MM.1S (cell line): ENCODE results near the gene MYO1B.

Experiments
- DNase-seq: peaks from one replicate; pipeline ENCODE4 v3.0.0-alpha.2; 2015
- H2AFZ ChIP-seq: fragments of 300-600 bp; sonication (generic); 2 replicates; pipeline ENCODE4 v1.6.0; 2016; ENCODE audit warnings: antibody characterized with exemption, low read length
- H3F3A ChIP-seq: fragments of 300-600 bp; sonication (generic); 2 replicates; pipeline ENCODE4 v1.6.1; 2016; ENCODE audit warnings: mild to moderate bottlenecking, antibody characterized with exemption, low read length, moderate library complexity, mixed read lengths; ENCODE audit not compliant: insufficient read depth
- H3K27ac ChIP-seq: fragments of 300-600 bp; sonication (generic); 2 replicates; pipeline ENCODE4 v1.5.1; 2016; ENCODE audit warnings: mild to moderate bottlenecking, low read length
- H3K27me3 ChIP-seq: fragments of 300-600 bp; sonication (generic); replicated peaks from 2 replicates; pipeline ENCODE4 v1.6.0; 2016; ENCODE audit warnings: low read length; ENCODE audit not compliant: insufficient read depth
- H3K36me3 ChIP-seq: fragments of 300-600 bp; sonication (generic); replicated peaks from 2 replicates; pipeline ENCODE4 v1.6.1; 2016; ENCODE audit warnings: mild to moderate bottlenecking, low read length, mixed read lengths; ENCODE audit not compliant: insufficient read depth
- H3K4me1 ChIP-seq: fragments of 300-600 bp; sonication (generic); 2 replicates; pipeline ENCODE4 v1.6.1; 2016; ENCODE audit warnings: low read length, mixed read lengths
- H3K4me2 ChIP-seq: fragments of 300-600 bp; sonication (generic); 2 replicates; pipeline ENCODE4 v1.6.0; 2016; ENCODE audit warnings: low read depth, low read length
- H3K4me3 ChIP-seq: fragments of 300-600 bp; sonication (generic); 2 replicates; pipeline ENCODE4 v1.5.1; 2016; ENCODE audit warnings: low read length, mixed read lengths
- H3K79me2 ChIP-seq: fragments of 300-600 bp; sonication (generic); 2 replicates; pipeline ENCODE4 v1.6.1; 2016; ENCODE audit warnings: mixed run types, low read length, mixed read lengths
- H3K9ac ChIP-seq: fragments of 300-600 bp; sonication (generic); 2 replicates; pipeline ENCODE4 v1.6.1; 2016; ENCODE audit warnings: low read length, mixed read lengths
- H3K9me2 ChIP-seq: fragments of 300-600 bp; sonication (generic); replicated peaks from 2 replicates; pipeline ENCODE4 v1.6.1; 2016; ENCODE audit warnings: mild to moderate bottlenecking, low read length, mixed read lengths; ENCODE audit not compliant: insufficient read depth
- H3K9me3 ChIP-seq: fragments of 300-600 bp; sonication (generic); replicated peaks from 2 replicates; pipeline ENCODE4 v1.6.1; 2016; ENCODE audit warnings: mild to moderate bottlenecking, low read length, mixed read lengths; ENCODE audit not compliant: insufficient read depth
- H4K20me1 ChIP-seq: fragments of 300-600 bp; sonication (generic); 2 replicates; pipeline ENCODE4 v1.6.1; 2016; ENCODE audit warnings: mild to moderate bottlenecking, low read length, moderate library complexity, mixed read lengths; ENCODE audit not compliant: insufficient read depth
- EZH2 ChIP-seq: fragments of 300-600 bp; sonication (generic); optimal IDR thresholded peaks from 2 replicates; pipeline ENCODE3; 2017; ENCODE audit warnings: low read depth, mild to moderate bottlenecking, antibody characterized with exemption, low read length, mixed read lengths
- EZH2phosphoT487 ChIP-seq: fragments of 300-600 bp; sonication (generic); IDR thresholded peaks from 2 replicates; pipeline ENCODE4 v1.6.1; 2018; ENCODE audit warnings: antibody characterized with exemption, low read length
- TF ChIP-seq, protein P1 (sequence below): fragments of 300-600 bp; sonication (generic); IDR thresholded peaks from 2 replicates; pipeline ENCODE4 v1.5.1; 2016; ENCODE audit warnings: antibody characterized with exemption, low read length, mixed read lengths

Gene MYO1B

DNA sequence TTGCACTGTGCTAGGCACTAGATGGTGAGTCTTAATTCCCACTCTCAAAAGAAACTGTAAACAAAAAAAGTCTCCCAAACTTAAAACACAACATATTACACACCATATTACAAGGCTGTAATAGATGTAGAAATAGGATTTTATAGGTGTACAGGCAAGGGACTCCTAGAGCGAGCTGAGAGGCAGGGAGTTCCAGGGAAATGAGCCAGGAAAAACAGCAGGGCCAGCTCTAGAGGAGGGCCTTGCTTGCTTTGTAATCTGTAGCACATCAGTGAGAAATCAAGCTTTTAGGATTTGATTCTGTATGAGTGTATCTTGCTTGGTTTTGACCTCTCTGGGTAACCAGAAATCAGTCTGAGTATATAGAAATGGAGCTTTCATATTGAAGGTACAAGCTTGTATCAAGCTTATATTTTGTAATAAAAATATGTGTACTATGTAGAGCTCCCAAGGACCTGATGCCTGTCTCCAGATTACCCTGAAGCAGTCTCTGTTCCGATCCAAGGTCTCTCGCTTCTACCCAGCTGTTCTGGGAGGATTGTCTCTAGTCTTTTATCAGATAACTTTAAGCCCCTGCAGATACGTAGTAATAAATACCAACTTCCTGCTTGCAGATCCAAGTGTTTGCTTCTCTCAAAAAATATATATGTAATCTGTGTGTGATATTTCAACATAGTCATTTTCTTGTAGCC lies 73.0 kb downstream of the MYO1B start:
- H3K9me2 ChIP-seq = no peaks in the 10 kb centered on the region
- H3K9ac ChIP-seq = no peak overlapping the region
- TF ChIP-seq EZH2 = no peak
- TF ChIP-seq, protein P1, sequence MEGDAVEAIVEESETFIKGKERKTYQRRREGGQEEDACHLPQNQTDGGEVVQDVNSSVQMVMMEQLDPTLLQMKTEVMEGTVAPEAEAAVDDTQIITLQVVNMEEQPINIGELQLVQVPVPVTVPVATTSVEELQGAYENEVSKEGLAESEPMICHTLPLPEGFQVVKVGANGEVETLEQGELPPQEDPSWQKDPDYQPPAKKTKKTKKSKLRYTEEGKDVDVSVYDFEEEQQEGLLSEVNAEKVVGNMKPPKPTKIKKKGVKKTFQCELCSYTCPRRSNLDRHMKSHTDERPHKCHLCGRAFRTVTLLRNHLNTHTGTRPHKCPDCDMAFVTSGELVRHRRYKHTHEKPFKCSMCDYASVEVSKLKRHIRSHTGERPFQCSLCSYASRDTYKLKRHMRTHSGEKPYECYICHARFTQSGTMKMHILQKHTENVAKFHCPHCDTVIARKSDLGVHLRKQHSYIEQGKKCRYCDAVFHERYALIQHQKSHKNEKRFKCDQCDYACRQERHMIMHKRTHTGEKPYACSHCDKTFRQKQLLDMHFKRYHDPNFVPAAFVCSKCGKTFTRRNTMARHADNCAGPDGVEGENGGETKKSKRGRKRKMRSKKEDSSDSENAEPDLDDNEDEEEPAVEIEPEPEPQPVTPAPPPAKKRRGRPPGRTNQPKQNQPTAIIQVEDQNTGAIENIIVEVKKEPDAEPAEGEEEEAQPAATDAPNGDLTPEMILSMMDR = no peak
- no peak for TF ChIP-seq EZH2phosphoT487
- no peak overlapping the region for H3K4me2 ChIP-seq
- H2AFZ ChIP-seq = no peak overlapping the region
- no peak for DNase-seq
- H3K4me1 ChIP-seq = no peaks in the 10 kb centered on the region
- no peak overlapping the region for H3K4me3 ChIP-seq
- H4K20me1 ChIP-seq = no peaks in the 10 kb centered on the region
- no peaks in the 10 kb centered on the region for H3K9me3 ChIP-seq
- H3K27ac ChIP-seq = no peak overlapping the region
- no peaks in the 10 kb centered on the region for H3K36me3 ChIP-seq
- no peaks in the 10 kb centered on the region for H3K79me2 ChIP-seq
- no peaks in the 10 kb centered on the region for H3F3A ChIP-seq
- no peaks in the 10 kb centered on the region for H3K27me3 ChIP-seq

DNA sequence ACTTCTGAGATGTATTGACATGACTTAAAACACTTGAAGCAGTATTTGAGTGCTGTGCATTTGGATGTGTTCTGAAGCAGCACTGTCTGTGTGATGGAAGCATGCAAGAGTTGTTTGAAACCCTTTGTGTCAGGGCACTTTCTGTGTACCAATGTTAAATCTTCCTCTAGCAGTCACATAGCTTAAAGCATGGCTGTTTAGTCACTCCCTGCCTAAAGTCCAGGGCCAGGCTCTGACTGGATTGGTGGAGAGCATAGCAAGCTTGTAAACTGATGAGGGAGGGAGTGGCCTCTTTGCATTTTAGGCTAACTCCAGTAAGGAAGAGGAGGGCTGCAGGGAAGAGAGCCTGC lies 73.5 kb downstream of the MYO1B start:
- Histone ChIP-seq H4K20me1 (no peaks in the 10 kb centered on the region), H3K4me1 (no peaks in the 10 kb centered on the region), H3K4me3 (no peak overlapping the region), H3K27ac (no peak overlapping the region), H3K27me3 (no peaks in the 10 kb centered on the region), H3K9me2 (no peaks in the 10 kb centered on the region), H3K4me2 (no peak overlapping the region), H3F3A (no peaks in the 10 kb centered on the region), H3K9ac (no peak overlapping the region), H2AFZ (no peak overlapping the region), H3K36me3 (no peaks in the 10 kb centered on the region), H3K9me3 (no peaks in the 10 kb centered on the region), H3K79me2 (no peaks in the 10 kb centered on the region)
- no peak for DNase-seq
- TF ChIP-seq EZH2 = no peak

- H3K4me1 ChIP-seq = no peaks in the 10 kb centered on the region
- H3K4me2 ChIP-seq = no peak overlapping the region
- H3K27ac ChIP-seq = no peak overlapping the region
- no peak for TF ChIP-seq EZH2phosphoT487
- H3K9ac ChIP-seq = no peak overlapping the region
- no peak overlapping the region for H2AFZ ChIP-seq
- DNase-seq = no peak
- H3F3A ChIP-seq = no peaks in the 10 kb centered on the region
- no peaks in the 10 kb centered on the region for H3K79me2 ChIP-seq
- H3K9me3 ChIP-seq = no peaks in the 10 kb centered on the region
- no peaks in the 10 kb centered on the region for H3K9me2 ChIP-seq
- H3K36me3 ChIP-seq = no peaks in the 10 kb centered on the region
- H3K4me3 ChIP-seq = no peak overlapping the region
- no peaks in the 10 kb centered on the region for H3K27me3 ChIP-seq
- no peaks in the 10 kb centered on the region for H4K20me1 ChIP-seq
Measured at GRCh38 chr2:191319186-191319585, 74.0 kb downstream of the MYO1B start.

DNA sequence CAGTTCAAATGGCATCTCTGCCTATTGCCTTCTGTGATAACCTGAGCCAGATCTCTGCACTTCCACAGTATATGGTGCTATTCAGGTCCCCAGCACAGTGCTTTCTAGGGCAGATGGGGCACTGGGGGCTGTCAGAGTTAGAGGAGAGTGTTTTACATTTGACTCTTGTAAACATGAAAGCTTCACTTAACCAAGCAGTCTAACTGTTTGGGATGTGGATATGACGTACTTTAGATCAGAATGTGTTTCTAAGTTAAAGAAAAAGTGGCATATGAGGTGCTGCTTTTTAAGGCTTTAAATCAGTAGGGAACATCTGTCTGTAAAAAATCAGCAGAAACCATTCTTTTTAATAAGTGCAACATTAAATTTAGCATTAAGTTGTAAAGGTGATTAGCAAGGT lies 75.7 kb downstream of the MYO1B start:
- Histone ChIP-seq H3K4me2 (no peak overlapping the region), H3K79me2 (no peaks in the 10 kb centered on the region), H3K9ac (no peak overlapping the region)

More for the DNA sequence above, 75.7 kb downstream of the MYO1B start:
- H3K27me3 ChIP-seq = no peaks in the 10 kb centered on the region
- no peak overlapping the region for H3K27ac ChIP-seq
- H2AFZ ChIP-seq = no peak overlapping the region
- no peak overlapping the region for H3K4me3 ChIP-seq
- no peaks in the 10 kb centered on the region for H3F3A ChIP-seq
- DNase-seq = no peak
- TF ChIP-seq EZH2phosphoT487 = no peak
- TF ChIP-seq, protein P1 = no peak
- TF ChIP-seq EZH2 = no peak
- no peaks in the 10 kb centered on the region for H3K4me1 ChIP-seq
- H3K9me3 ChIP-seq = no peaks in the 10 kb centered on the region
- H3K36me3 ChIP-seq = no peaks in the 10 kb centered on the region
- no peaks in the 10 kb centered on the region for H4K20me1 ChIP-seq
- H3K9me2 ChIP-seq = no peaks in the 10 kb centered on the region
